Measurements from ENCODE around the gene SOS1.
A peak's percentile ranks its signal among the peaks of the same experiment; 100 is the strongest.

Gene SOS1

DNA sequence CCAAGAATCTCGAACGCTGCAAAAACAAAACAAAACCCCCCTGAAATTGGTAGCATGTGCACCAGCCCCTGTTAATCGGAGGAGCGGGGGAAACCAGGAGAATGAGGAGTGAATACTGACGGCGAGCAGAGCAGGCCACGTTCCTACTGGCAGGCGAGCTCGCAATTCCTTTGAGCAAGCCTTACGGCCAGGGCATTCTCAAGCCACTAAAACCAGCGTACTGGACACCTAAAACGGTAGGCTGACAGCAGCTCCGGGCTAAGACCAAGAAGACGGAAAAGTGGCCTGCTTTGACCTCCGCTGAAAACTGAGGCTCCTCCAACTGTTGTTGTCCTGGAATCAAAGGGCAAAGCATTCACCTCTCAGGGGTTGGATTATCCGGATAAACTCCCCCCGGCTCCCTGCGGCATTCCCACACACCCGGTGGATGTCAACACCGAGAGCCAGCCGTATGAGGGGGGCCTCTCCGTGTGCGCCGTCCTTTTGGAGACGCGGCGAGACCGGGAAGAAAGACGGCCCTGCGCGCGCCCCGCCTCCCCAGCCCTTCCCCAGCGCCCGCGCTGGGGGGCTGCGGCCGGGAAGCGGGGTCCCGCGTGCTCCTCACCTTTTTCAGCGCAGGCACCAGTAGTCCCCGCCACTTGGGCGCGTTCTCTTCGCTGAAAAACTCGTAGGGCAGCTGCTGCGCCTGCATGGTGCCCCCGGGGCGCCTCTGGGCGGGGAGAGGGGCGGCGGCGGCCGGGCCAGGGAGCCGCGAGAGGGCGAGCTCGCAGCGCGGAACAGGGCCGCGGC, 925 bp downstream of the SOS1 start (continued):
- peak; percentile 89 for TF ChIP-seq ZBTB8A (tag by site-specific recombination; IDR thresholded peaks at IDR 0.05)
- TF ChIP-seq, protein P1, sequence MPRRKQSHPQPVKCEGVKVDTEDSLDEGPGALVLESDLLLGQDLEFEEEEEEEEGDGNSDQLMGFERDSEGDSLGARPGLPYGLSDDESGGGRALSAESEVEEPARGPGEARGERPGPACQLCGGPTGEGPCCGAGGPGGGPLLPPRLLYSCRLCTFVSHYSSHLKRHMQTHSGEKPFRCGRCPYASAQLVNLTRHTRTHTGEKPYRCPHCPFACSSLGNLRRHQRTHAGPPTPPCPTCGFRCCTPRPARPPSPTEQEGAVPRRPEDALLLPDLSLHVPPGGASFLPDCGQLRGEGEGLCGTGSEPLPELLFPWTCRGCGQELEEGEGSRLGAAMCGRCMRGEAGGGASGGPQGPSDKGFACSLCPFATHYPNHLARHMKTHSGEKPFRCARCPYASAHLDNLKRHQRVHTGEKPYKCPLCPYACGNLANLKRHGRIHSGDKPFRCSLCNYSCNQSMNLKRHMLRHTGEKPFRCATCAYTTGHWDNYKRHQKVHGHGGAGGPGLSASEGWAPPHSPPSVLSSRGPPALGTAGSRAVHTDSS (tag by site-specific recombination; IDR thresholded peaks at IDR 0.05): no peak
- no peak for TF ChIP-seq KLF1 (tag by site-specific recombination; IDR thresholded peaks at IDR 0.05)
- no peak for TF ChIP-seq ZBTB44 (tag by site-specific recombination; IDR thresholded peaks at IDR 0.05)
- peak; percentile 54; the same call in 1 of the 2 replicates for TF ChIP-seq ZNF600 (tag by site-specific recombination; IDR thresholded peaks at IDR 0.05)
- no peak for TF ChIP-seq ZNF664 (tag by site-specific recombination; IDR thresholded peaks at IDR 0.05)
- no peak for TF ChIP-seq RBAK (tag by site-specific recombination; IDR thresholded peaks at IDR 0.05)
- TF ChIP-seq ZFP69B (tag by site-specific recombination; IDR thresholded peaks at IDR 0.05): no peak
- 0 out of 2 replicates have a peak, but pooled peaks have one; percentile 9 for TF ChIP-seq ZXDB (tag by site-specific recombination; IDR thresholded peaks at IDR 0.05)
- no peak for TF ChIP-seq IKZF3 (tag by site-specific recombination; IDR thresholded peaks at IDR 0.05)
- TF ChIP-seq ZNF16 (tag by site-specific recombination; IDR thresholded peaks at IDR 0.05; ENCODE audit: low read depth): no peak
- TF ChIP-seq HOXA7 (CRISPR knock-in tag; IDR thresholded peaks at IDR 0.05; ENCODE audit: borderline replicate concordance): no peak
- peak; percentile 11; the same call in 1 of the 2 replicates for TF ChIP-seq SP2 (tag by site-specific recombination; IDR thresholded peaks at IDR 0.05)
- TF ChIP-seq, protein P2, sequence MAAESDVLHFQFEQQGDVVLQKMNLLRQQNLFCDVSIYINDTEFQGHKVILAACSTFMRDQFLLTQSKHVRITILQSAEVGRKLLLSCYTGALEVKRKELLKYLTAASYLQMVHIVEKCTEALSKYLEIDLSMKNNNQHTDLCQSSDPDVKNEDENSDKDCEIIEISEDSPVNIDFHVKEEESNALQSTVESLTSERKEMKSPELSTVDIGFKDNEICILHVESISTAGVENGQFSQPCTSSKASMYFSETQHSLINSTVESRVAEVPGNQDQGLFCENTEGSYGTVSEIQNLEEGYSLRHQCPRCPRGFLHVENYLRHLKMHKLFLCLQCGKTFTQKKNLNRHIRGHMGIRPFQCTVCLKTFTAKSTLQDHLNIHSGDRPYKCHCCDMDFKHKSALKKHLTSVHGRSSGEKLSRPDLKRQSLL (tag by site-specific recombination; IDR thresholded peaks at IDR 0.05): no peak

- H3K9me3 ChIP-seq (ENCODE audit: control insufficient read depth, insufficient read depth, low read depth, low read length): no peaks in the 10 kb centered on the region
- POLR2A ChIA-PET: no interaction called here
- CTCF ChIA-PET: interaction anchor here (0.8 to 5.2 kb wide), 5 partner anchors 22 to 110 kb away, joined by 3 to 33 read pairs (median 13); no protein-coding TSS in a partner anchor
- peaks cover 4 to 11% of the 10 kb centered on the region in 2 experiments; a peak in 2 of 3 replicates for H3K36me3 ChIP-seq (ENCODE audit: control insufficient read depth in 2 of 2, insufficient read depth in 1 of 2, low read length in 2 of 2)
- H3K27ac ChIP-seq (ENCODE audit: extremely low read depth, low read depth, low read length): no peak overlapping the region
- TF ChIP-seq PRDM1 (tag by site-specific recombination; IDR thresholded peaks at IDR 0.05) (0 out of 2 replicates have a peak, but pooled peaks have one; percentile 43), TCF7L2 (IDR thresholded peaks at IDR 0.05; ENCODE audit: borderline replicate concordance, low read depth, low read length) (peak; percentile 8; the same call in 1 of the 2 replicates)
- TF ChIP-seq, protein P1 (tag by site-specific recombination; IDR thresholded peaks at IDR 0.05): no peak
- peaks cover 8% of the 10 kb centered on the region for H3K4me1 ChIP-seq (ENCODE audit: control insufficient read depth, insufficient read depth, low read length)
- peak overlapping the region; percentile 83 for H3K4me3 ChIP-seq (ENCODE audit: low read depth, low read length)
These were observed 1.9 kb downstream of the SOS1 start for GRCh38 chr2:39118786-39119499.
